Astrocyte (in vitro differentiated cells and primary cell): ENCODE data around the gene OSGIN1.

Source experiments
- EZH2 ChIP-seq: IDR thresholded peaks from 2 replicates; pipeline ENCODE4 v1.6.1; 2012; ENCODE audit warnings: mild to moderate bottlenecking, low read length, inconsistent platforms; ENCODE audit not compliant: insufficient read depth
- TF ChIP-seq, protein P1 (sequence below): IDR thresholded peaks from 2 replicates; pipeline ENCODE4 v1.5.1; 2011; ENCODE audit warnings: low read depth, mild to moderate bottlenecking, inconsistent platforms, low read length, moderate library complexity; ENCODE audit not compliant: insufficient read depth

DNA sequence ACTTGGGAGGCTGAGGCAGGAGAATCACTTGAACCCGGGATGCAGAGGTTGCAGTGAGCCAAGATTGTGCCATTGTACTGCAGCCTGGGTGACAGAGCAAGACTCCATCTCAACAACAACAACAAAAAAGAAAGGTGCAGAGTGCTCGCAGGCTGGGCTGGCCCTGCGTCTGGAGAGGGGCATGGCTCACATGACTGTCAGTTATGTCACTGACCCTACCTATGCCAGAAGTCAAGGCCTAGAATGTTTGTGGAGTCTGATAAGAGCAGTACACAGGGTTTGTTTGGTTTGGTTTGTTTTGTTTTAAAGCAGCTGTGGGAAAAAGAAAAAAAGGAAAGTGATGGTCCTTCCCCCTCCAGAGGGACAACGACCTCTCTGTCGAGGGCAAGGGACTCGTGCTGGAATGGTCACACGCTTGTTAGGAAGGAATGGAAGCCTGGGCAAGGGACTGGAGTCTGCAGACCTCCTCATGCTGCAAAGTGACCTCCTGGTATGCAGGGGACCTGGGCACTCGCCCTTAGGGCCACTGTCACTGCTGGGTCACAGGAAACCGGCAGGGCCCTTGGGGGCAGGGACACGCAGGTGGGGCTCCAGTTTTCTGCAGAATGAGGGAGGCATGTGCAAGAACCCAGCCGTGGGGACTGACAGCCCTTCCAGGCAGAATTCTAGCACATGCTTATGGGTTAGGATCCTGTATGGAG, 10.1 kb upstream of the OSGIN1 start:
- no peak for TF ChIP-seq EZH2
- TF ChIP-seq, protein P1, sequence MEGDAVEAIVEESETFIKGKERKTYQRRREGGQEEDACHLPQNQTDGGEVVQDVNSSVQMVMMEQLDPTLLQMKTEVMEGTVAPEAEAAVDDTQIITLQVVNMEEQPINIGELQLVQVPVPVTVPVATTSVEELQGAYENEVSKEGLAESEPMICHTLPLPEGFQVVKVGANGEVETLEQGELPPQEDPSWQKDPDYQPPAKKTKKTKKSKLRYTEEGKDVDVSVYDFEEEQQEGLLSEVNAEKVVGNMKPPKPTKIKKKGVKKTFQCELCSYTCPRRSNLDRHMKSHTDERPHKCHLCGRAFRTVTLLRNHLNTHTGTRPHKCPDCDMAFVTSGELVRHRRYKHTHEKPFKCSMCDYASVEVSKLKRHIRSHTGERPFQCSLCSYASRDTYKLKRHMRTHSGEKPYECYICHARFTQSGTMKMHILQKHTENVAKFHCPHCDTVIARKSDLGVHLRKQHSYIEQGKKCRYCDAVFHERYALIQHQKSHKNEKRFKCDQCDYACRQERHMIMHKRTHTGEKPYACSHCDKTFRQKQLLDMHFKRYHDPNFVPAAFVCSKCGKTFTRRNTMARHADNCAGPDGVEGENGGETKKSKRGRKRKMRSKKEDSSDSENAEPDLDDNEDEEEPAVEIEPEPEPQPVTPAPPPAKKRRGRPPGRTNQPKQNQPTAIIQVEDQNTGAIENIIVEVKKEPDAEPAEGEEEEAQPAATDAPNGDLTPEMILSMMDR: no peak
